ENCODE results near the gene CENPP.

The CENPP gene

DNA sequence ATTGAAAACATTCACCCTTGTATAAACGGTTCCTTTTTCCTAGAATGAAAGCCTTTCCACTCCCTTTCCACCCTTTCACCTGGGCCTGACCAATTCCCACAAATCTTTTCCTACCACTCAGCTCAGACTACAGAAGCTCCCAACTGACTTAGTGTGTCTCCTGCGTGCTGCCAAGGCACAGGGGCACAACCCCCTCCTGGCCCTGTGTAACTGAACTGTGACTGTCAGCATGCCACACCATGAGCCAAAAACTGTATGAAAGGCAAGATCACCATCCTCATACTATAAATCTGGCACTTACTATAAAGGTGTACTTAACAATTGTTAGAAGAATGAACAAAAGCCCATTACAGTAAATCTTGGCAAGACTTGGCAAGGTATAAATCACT lies 12.1 kb upstream of the CENPP start:
- DNase-seq (ENCODE audit: low read depth in 2 of 2) = no peak

DNA sequence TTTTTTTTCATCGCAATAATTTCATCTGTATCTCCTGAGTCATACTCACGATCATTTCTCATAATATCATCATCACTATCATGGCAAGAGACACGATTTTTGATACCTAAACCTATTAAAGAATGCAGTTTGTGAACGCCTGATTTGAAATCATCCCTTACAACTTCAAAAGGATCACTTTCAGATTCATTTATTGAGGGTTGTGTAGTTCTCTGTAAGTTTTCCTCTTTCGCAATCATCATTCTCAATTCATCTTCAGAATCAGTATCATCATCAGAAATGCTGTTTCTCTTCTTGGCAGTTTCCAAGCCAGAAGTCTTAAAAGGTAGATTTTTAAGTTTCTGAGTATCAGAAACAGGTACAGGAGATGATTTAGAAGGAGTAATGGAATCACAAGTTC lies 10.3 kb upstream of the CENPP start:
- DNase-seq (ENCODE audit: low read depth in 2 of 2) = no peak

DNA sequence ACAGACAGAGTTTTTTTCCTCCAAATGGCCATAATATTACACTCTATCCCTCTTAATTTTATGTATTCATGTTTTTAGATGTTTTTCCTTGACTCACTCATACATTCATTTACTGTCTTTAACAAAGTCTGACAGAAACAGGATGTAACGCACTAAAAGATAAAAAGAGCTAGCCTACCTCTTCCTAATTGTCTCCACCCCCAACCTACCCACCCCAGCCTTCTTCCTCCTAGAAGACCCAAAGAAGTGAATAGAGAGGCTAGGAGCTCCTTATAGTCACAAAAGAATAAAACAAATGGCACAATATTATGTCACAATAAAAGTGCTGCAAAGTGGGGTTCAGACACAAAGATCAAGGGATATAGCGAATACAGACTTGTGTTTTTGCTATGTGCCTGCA lies 1.3 kb upstream of the CENPP start:
- no peak for DNase-seq (ENCODE audit: low read depth in 2 of 2)

DNA sequence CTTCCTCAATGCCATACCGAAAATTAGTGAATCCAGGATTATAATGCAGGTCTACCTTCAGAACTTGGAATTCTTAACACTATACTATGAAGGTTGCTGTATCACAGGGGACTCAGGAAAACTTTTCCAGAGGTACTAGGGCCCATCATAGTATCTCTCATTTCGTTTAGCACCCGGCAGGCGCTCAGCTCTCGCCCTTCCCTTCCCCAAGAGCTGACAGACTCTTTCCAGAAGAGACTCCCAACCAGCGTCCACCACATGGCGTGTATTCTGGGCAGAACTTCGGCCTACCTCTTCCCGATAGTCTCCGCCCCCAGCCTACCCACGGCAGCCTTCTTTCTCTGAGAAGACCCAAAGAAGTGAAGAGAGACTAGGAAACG lies 874 bp upstream of the CENPP start:
- DNase-seq (ENCODE audit: low read depth in 2 of 2) = no peak

DNA sequence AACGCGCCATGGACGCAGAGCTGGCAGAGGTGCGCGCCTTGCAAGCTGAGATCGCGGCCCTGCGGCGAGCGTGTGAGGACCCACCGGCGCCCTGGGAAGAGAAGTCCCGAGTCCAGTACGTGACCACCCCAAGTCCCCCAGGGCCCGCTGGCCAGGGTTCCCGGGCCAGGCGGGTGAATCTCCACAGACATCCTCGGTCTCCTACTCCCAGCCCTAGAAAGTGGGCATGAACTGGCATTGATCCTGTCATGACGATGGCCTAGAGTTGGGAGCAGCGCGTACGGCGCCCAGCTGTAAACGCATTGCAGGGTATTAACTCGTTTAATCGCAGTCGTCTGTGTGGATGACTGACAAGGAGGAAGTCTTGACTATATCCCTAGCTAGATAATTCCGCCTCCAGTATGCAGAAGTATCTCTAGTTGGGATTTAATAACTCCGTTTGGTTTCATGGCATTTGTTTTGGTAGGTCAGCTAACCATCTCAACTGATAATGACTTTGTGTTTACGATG lies 293 bp downstream of the CENPP start:
- no peak for DNase-seq (ENCODE audit: low read depth in 2 of 2)

DNA sequence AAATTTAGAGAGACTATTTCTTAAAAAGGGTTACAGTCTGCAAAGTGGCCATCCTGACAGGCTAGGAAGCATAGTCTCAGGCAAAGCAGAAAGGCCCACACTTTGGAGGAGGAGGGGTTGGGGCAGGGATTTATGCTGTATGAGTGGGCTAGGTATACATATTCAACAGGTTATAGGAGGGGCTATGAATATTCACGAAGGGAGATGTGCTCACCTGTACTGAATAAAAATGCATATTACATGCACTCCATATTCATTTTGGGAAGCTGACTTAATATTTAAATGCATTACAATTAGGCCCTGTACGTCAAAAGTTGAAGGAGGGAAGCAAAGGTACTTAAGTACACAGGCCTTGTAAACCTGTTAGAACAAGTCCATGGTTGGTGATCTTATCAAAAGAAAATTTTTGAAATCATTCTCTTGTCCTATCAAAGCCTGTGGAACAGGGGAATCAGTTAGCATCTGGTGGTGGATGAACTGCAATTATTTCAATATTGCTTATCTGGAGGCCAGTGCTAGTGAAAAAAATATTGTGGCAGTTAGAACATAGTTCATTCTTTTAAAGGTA lies 1.6 kb downstream of the CENPP start:
- no peak for DNase-seq (ENCODE audit: low read depth in 2 of 2)

DNA sequence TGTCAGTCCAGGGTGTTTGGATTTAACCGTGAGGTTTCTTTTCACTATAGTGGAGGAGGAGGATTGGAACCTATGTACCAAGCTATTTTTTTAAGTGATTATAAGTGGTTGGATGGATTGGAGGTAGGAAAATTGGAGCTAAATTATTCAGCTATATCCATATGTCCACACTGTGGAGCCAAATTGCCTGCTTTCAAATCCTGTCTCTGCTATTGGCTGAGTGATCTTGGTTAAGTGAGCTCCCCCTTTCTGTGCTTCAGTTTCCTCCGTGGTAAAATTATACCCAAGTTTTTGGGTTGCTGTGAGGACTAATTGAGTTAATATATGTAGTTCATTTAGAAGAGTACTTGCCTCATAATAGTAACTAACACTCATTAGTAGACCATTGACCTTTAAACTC lies 2.5 kb downstream of the CENPP start:
- no peak for DNase-seq (ENCODE audit: low read depth in 2 of 2)

DNA sequence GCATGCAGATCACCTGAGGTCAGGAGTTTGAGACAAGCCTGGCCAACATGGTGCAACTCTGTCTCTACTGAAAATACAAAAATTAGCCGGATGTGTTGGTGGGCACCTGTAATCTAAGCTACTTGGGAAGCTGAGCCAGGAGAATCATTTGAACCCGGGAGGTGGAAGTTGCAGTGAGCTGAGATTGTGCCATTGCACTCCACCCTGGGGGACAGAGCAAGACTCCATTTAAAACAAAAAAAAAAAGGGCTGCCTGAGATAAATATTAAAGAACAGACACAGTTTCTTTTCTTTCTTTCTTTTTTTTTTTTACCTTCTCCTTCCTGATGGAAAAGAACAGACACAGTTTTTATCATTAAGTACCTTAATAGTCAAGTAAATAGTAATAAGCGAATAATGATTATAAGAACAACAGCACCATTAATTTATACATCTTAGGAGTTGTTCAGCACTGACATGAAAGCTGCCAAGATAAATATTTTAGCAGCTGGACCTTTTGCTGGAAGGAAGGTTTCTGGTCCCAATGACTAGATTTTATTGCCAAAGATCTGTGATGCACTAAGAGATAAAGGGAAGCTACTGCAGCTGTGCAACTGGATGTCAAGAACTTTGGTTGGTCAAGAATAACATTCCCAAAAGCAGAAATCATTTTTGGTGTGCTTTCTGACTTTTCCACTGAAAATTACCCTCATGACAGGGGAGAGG lies 7.0 kb downstream of the CENPP start:
- DNase-seq (ENCODE audit: low read depth in 2 of 2) = no peak

DNA sequence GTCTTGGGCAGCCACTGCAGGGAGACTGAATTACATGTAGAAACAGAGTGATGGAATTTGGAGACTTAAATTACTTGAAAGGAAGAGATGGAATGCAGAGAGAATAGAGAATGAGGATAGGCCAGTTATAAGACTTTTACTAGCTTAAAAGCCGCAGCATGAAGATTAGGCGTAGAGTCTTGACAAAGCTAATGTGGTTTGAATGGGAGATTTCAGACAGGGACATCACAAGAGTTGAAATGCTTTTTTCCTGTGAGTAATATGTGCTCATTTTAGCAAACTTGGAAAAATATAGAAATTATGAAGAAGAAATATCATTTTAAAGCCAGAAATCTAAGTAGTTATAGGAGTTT lies 7.5 kb downstream of the CENPP start:
- DNase-seq (ENCODE audit: low read depth in 2 of 2) = no peak

DNA sequence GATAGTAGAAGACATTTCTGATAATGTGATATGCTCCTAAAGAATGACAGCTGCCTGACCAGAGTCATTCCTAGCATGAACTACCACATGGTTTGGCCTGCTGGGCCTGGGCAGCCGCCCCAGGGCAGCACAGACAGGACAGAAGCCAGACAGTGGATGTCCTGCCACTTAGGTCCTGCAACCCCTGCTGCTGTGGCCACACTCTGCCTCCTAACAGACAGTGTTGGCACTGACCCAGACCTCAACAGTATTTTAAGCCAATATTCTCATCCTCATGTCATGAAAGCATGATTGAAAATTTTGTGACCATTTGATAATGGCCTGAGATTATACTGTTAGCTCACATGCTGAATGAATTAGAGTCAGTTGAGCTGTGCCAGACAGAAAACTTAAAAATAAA lies 15.8 kb downstream of the CENPP start:
- no peak for DNase-seq (ENCODE audit: low read depth in 2 of 2)

DNA sequence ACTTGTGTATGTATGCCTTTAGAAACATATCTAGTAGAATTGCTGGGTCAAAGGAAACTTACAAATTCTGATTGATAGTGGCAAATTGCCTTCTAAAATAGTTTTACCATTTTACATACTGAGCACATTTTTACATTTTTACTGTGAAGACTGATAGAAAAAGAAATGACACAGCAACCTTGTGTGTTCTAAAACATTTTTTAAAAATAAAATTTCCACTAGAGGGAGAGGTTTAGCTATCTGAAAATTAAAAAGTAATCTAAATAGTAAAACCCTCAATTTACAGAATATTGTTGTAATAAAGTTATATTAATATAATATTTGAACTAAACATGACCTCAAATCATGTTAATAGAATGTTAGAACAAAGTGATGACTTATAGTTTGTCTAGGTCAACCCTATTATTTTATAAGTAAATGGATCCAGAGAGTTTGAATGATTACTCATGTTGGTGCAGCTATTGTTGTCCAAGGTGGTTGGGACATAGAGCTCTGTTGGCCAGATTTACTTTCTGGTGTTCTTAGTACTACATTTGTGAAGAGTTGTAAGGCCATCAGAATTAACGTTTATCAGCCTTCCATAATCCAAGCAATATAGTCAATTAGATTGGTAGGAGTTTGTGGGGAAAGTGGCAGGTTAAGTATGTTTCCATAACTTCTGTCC lies 17.2 kb downstream of the CENPP start:
- no peak for DNase-seq (ENCODE audit: low read depth in 2 of 2)

DNA sequence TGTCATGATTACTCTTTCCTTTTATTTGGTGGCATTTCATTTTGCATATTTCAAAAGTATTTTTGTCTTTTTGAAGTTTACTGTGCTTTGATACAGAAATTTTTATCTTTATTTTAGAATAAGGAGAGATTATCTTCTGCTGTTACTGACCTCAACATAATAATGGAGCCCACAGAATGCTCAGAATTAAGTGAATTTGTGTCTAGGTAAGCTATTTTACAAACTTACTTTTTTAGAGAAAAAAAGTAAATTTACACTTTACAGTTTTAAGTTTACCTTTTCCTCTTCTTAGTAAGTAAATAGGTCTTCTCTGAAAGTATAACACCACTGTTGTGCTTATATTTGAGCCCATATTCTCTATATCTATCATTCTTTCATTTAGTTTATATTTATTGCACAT lies 19.8 kb downstream of the CENPP start:
- no peak for DNase-seq (ENCODE audit: low read depth in 2 of 2)

DNA sequence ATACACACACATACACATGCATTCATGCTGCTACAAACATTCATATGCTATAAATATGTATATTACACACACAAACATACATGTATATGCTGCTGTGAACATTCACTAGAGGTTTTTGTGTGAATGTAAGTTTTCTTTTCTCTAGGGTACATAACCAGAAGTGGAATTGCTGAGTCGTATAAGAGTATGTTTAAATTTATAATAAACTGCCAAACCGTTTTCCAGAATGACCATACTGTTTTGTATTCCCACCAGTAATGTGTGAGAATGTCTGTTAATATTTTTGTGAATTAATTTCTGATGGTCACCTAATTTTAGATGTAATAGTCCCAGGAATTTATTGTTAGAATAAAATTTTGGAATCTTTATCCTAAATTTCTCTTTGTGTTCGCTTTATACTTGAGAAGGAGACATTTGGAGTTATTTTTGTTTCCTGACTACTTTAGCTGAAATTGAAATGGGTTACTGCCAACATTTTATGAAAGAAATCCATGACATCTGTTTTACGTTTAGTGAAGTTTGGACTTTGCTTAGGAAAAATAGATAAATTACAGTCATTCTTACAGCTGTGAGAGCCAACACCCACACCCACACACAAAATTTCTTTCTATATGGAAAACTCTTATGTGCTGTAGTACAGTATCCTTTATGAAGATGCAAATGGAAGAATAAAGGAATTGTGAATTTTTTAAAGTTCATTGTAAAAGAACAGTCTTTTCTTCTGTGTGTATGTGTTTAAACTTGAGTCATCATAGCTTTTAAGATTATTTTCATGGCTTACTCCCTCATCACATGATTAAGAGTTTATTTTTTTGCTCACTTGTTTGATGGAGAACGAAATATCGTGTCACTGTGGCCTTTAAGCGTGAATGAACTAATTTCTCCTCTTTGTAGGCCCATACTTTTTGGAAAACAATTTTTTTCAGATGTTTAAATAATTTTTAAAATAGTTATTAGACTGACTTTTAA lies 24.3 kb downstream of the CENPP start:
- no peak for DNase-seq (ENCODE audit: low read depth in 2 of 2)

DNA sequence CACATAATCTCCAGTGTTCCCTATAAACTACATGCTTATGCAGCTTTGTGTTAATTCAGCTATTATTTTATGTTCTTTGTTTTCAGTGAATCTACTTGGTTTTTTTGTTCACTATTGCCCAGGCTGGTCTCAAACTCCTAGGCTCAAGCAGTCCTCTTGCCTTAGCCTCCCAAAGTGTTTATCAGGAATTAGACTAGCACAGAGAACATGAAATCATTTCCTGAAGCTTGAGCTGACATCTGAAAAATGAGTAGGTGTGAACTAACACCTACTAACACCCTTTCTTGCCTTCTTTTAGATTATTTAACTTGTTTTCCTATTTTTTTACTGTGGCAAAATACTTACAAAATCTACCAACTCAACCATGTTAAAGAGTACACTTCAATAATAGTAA lies 25.0 kb downstream of the CENPP start:
- no peak for DNase-seq (ENCODE audit: low read depth in 2 of 2)

DNA sequence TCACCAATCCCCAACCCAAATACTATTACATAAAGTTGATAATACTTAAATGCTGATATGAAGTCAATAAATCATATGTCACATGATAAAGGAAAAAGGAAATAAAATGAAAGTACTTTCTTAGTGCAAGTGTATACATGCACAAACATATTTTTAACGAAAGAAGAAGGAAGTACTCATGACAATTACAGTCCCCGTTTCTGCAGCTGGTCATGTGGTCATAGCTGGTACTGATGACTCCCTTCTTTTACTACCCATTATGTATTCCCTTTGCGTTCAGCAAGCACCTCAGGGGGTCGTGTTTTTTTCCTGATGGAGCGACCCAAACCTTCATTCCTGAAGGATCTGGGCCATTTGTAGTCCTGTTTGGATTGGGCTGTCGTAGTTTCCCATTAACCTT lies 27.3 kb downstream of the CENPP start:
- no peak for DNase-seq (ENCODE audit: low read depth in 2 of 2)

DNA sequence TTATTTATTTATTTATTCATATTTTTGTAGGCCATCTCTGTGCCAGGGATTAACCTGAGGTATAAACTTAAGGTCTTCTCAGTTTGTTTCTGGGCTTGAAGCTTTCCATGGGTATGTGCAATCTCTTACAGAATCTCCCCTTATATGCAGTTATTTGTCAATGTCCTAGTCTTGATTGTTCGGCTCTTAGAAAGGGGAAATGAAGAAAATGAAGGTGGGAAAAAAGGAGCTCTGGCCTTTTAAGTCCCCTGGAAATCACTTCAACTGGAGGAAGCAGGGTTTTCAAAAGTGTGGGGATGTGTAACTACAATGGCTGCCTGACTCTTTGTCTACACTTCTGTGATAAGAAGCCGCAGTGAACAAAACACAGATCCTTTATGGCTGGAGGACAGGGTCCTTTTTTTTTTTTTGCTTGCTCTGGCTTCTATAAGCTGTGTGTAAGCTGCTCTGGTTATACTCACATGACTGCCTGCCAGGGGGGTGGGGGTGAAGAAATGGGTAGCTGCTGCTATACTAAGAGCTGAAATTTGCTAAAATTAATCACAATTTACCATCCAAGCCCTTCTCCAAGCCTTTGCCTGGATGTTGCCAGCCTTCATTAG lies 33.7 kb downstream of the CENPP start:
- no peak for DNase-seq (ENCODE audit: low read depth in 2 of 2)

DNA sequence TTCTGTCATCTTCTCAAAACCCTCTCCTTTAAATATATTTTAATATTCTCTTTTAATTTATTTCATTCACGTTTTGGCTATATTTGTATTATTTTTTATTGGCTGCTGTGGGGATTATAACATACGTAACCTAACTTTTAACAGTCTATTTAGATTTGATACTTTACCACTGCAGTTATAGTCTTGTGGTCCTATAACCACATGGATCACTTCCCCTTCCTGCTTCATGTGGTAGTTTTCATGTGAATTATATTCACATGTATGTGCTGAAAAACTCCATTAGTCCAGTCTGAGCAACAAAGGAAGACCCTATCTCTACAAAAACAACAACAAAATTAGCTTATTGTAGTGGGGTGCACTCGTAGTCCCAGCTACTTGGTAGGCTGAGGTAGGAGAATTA lies 34.3 kb downstream of the CENPP start:
- no peak for DNase-seq (ENCODE audit: low read depth in 2 of 2)

DNA sequence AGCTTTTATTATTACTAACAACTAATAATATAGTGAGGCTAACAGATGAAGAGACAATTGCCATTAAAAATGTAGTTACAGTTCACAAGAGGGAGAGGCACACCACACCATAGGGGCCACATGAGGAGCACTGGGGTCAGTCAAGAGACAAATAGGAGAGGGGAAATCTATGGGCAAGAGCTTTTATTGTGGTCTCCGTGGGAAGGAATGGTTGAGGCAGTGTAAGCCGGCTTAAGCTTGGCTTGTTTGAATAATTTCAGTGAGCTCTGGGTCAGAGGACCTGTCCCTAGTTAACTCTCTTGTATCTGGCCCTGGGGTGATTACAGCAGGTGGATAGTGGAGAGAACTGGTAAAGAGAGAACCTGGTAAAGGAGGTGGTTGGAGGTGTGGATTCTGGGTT lies 43.3 kb downstream of the CENPP start:
- DNase-seq (ENCODE audit: low read depth in 2 of 2) = no peak

DNA sequence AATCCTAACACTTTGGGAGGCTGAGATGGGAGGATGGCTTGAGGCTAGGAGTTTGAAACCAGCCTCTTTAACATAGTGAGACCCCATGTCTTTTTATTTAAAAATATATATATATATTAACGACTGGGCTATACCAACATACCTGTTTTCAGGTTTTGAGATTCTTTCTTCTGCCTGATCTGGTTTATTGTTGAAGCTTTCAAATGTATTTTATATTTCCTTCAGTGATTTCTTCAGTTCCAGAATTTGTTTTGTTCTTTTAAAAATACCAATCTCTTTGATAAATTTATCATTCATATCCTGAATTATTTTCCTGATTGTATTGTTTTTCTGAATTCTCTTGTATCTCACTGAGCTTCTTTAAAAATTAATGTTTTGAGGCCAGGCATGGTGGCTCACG lies 47.4 kb downstream of the CENPP start:
- DNase-seq (ENCODE audit: low read depth in 2 of 2) = no peak

DNA sequence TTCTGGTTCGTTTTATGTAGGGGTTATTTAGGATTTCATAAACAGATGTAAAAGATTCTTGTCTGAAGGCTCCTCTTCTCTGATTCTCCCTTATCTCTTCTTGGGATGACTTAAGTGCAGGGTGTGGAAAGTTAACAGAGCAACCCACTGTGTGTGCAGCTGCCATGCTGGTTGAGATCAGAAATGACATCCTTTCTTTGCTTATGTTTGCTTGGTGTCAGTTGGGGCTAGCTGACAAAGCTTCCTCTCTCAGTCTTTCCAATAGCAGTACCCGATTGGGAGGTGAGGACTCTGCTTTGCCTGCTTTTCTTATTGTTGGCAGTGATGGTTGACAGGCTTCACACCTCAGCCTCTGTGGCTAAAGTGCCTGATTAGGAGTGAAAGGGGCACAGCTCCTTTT lies 52.1 kb downstream of the CENPP start:
- no peak for DNase-seq (ENCODE audit: low read depth in 2 of 2)

DNA sequence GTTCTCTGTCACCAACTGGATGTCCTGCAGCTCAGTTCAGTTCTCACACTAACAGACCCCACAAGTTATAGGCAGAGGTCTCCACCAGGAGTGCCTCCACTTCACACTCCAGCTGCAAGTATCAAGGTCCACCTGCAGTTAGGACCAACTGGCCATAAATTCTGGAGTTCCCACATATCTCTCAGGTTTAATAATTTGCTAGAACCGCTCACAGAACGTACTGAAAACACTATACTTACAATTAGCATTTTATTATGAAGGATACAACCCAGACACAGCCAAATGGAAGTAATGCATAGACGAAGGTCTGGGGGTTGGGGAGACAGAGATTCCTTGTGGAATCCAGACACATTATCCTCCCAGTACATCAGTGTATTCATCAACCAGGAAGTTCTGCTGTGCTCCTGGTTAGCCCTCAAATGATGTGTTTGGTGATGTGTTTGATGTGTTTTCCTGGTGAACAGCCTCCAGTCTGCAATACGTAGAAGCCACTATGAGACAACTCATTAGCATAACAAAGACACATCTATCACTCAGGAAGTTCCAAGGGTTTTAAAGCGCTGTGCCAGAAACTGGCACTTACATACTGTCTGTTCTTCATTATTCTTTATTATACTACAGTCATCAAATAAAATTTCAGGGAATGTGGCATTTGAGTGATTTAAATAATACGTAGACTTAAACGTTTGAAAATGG lies 53.3 kb downstream of the CENPP start:
- DNase-seq (ENCODE audit: low read depth in 2 of 2) = no peak

All from activated CD8-positive, alpha-beta memory T cell treated with anti-CD3 and anti-CD28 coated beads for 4 hours (primary cell).